ENCODE measurements around the gene GLB1L3.
"Not testable (repeated sequence)": the region's sequence is repeated elsewhere in the genome, so short reads cannot be mapped to it uniquely, and the experiment has no call there.

GLB1L3 gene

GRCh38 chr11:134252346-134253187, 23.6 kb upstream of the GLB1L3 start:
- DNase-seq (ENCODE audit: low spot score) = peak; percentile 57

- DNase-seq (ENCODE audit: low spot score) = peak; percentile 97
These were observed 22.8 kb upstream of the GLB1L3 start, which contains the start of the genes ACAD8 and THYN1 for GRCh38 chr11:134253188-134253993. Gene ACAD8 (plus strand): TSS chr11:134253568. CDS start chr11:134253601, 33 bp downstream. Gene THYN1 (minus strand): TSS chr11:134253352. CDS start chr11:134252882, 470 bp downstream.

- DNase-seq (ENCODE audit: low spot score) = no peak
These were observed 21.6 kb upstream of the GLB1L3 start for GRCh38 chr11:134254433-134255183.

- DNase-seq (ENCODE audit: low spot score) = not testable (repeated sequence)
These were observed 21.0 kb upstream of the GLB1L3 start for GRCh38 chr11:134255184-134255561.

GRCh38 chr11:134257101-134257500, 19.1 kb upstream of the GLB1L3 start:
- no peak for DNase-seq (ENCODE audit: low spot score)

- DNase-seq (ENCODE audit: low spot score) = no peak
These were observed 17.6 kb upstream of the GLB1L3 start for GRCh38 chr11:134258577-134258976.

- no peak for DNase-seq (ENCODE audit: low spot score)
These were observed 15.7 kb upstream of the GLB1L3 start for GRCh38 chr11:134260503-134260902.

GRCh38 chr11:134260983-134261382, 15.2 kb upstream of the GLB1L3 start:
- DNase-seq (ENCODE audit: low spot score) = no peak

GRCh38 chr11:134261626-134262488, 14.3 kb upstream of the GLB1L3 start:
- no peak for DNase-seq (ENCODE audit: low spot score)

- DNase-seq (ENCODE audit: low spot score) = no peak
These were observed 11.0 kb upstream of the GLB1L3 start for GRCh38 chr11:134264966-134265764.

GRCh38 chr11:134266440-134266839, 9.7 kb upstream of the GLB1L3 start:
- DNase-seq (ENCODE audit: low spot score) = no peak

- DNase-seq (ENCODE audit: low spot score) = no peak
These were observed 9.3 kb upstream of the GLB1L3 start for GRCh38 chr11:134266841-134267251.

- no peak for DNase-seq (ENCODE audit: low spot score)
These were observed 8.7 kb upstream of the GLB1L3 start for GRCh38 chr11:134267461-134267860.

GRCh38 chr11:134267966-134268365, 8.2 kb upstream of the GLB1L3 start:
- DNase-seq (ENCODE audit: low spot score) = no peak

GRCh38 chr11:134270250-134270714, 5.9 kb upstream of the GLB1L3 start:
- no peak for DNase-seq (ENCODE audit: low spot score)

GRCh38 chr11:134271978-134272377, 4.2 kb upstream of the GLB1L3 start:
- DNase-seq (ENCODE audit: low spot score) = peak; percentile 9

GRCh38 chr11:134272381-134273316, 3.5 kb upstream of the GLB1L3 start:
- peak; percentile 42 for DNase-seq (ENCODE audit: low spot score)

GRCh38 chr11:134273317-134273712, 2.9 kb upstream of the GLB1L3 start:
- DNase-seq (ENCODE audit: low spot score) = no peak

GRCh38 chr11:134275188-134275533, 1.0 kb upstream of the GLB1L3 start:
- DNase-seq (ENCODE audit: low spot score) = no peak
